Panc1 (cell line): Measurements from ENCODE around the gene TENT4B.

Source experiments
- CTCF ChIP-seq: fragments of 450-650 bp; IDR thresholded peaks from 2 replicates; pipeline ENCODE4 v1.5.1; 2017; ENCODE audit warnings: mild to moderate bottlenecking
- POLR2AphosphoS5 ChIP-seq: IDR thresholded peaks from 2 replicates; pipeline ENCODE4 v1.6.1; 2012; ENCODE audit warnings: mild to moderate bottlenecking, low read depth, low read length, moderate library complexity
- TCF7L2 ChIP-seq: IDR thresholded peaks from 2 replicates; pipeline ENCODE4 v1.6.1; 2011; ENCODE audit warnings: mild to moderate bottlenecking, low read depth, low read length, inconsistent platforms

- TF ChIP-seq CTCF (no peak), POLR2AphosphoS5 (no peak), TCF7L2 (no peak)
Observed at GRCh38 chr16:50261160-50261706, 108.1 kb downstream of the TENT4B start.
